ENCODE results near the gene CRYBA4.

CRYBA4 gene

DNA sequence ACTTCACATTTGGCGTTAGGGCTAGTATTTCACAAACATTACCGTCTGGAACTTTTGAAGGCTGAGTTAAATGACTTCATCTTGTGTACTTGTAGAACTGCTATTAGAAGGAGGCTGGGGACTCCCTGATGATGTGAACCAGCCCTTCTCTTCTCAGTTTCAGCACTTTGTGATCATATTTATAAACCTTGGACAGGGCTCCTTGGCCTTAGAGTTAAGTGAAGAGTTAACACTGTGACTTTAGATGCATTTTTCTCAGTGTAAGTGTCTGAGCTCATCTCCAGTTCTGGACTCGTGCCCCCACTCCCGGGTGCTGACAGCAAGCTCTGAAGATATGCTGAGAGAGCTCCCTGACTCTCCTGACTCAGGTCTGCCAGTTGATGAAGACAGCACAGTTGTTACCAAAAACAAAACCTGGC is 44.1 kb downstream of the CRYBA4 start:
- no peak for DNase-seq

DNA sequence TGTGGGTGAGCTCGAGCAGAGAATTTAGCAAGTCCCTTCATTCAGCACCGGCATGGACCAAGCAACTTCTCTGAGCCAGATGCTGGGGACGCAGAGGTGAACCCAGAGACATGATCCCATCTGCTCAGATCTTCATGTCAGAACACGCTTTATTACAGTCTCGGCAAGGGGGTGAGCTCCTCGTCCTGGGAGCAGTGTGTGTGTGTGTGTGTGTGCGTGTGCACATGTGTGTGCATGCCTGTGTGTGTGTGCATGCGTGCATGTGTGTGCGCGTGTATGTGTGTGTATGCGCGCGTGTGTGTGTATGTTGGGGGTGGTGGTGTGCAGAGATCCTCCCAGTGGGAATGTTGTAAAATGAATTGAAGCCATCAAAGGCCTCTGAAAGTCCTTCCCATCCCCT is 45.4 kb downstream of the CRYBA4 start:
- no peak for DNase-seq

DNA sequence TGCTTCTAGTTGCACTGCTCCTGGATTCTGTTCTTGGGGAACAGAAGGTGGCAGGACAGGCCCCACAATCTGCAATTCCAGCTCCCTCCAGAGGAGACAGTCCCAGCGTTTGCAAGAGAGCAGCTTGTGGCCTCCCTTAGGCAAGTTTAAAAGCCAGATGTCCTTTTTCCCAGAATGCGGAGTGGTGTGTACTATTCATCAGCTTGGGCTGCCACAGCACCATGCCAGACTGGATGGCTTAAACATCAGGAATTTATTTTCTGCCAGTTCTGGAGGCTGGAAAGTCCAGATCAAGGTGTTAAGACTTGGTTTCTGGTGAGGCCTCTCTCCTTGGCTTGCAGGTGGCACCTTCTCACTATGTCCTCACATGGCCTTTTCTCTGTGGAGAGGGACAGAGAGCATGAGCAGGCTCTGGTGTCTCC is 47.3 kb downstream of the CRYBA4 start:
- peak; percentile 77 for DNase-seq

DNA sequence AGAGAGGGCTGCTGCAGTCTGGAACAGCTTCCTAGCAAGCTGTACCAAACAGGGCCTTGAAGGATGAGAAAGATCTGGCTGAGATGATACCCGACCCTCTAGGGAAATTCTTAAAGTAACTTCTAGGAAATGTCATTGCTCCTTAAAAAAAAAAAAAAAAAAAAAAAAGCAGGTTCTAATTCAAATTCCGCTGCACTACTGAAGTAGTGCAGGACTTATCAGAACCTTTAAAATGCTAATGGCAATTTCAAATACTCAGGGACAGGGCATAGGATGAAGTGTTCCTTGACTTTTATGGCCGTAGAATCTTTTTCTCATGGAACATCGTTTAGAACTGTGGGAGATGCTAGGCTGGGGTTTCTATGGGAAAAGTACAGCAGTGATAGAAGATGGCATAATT is 48.7 kb downstream of the CRYBA4 start:
- DNase-seq: no peak

DNA sequence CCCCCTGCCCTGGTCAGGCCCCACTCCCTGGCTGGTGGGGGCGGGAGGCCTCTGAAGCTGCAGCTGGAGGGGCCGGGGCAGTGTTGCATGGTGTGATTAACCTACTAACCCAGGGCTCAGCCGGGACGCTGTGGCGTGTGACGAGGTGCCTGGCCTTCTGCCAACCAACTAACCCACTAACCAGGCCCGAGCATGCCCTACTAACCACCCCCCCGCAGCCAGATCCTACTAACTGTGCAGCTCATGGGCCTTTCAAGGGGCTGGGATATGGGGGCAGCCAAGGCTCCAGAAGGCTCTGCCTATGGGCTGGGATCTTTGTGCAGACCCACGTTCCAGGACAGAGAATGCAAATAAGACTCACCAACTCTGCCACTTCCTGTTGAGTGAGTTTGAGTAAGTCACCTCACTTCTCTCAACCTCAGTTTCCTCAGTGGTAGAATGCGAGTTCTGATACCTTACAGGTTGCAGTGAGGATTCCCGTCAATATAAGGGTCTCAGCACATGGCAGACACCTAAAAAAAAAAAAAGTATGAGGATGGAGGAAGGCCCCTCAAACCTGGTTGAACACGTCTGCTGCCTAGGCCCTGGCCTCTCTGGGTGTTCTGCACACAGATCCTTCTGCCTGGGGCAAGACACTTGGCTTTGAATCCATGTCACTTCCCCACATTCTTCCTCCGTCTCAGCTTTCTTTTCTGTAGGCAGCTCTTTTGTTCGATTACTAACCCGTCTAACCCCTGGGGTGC is 49.7 kb downstream of the CRYBA4 start:
- no peak for DNase-seq

DNA sequence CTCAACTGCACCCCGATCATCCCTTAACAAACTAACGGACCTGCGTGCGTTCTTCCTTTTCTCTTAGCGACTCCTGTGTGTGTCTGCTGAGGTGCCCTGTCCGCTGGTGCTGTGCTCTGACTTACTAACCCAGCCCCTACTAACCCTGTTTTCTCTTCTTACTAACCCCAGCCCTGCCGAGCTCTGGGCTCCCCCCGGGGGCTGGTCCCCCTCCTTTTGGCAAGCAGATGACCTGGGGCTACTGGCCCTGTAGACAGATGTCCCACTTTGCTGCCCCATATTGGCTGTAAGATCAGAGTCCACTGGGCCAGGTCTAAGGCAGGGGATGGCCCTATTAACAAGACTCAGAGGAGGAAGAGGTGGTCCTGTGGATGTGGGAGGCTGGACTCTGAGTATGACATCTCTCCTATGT is 50.3 kb downstream of the CRYBA4 start:
- no peak for DNase-seq

DNA sequence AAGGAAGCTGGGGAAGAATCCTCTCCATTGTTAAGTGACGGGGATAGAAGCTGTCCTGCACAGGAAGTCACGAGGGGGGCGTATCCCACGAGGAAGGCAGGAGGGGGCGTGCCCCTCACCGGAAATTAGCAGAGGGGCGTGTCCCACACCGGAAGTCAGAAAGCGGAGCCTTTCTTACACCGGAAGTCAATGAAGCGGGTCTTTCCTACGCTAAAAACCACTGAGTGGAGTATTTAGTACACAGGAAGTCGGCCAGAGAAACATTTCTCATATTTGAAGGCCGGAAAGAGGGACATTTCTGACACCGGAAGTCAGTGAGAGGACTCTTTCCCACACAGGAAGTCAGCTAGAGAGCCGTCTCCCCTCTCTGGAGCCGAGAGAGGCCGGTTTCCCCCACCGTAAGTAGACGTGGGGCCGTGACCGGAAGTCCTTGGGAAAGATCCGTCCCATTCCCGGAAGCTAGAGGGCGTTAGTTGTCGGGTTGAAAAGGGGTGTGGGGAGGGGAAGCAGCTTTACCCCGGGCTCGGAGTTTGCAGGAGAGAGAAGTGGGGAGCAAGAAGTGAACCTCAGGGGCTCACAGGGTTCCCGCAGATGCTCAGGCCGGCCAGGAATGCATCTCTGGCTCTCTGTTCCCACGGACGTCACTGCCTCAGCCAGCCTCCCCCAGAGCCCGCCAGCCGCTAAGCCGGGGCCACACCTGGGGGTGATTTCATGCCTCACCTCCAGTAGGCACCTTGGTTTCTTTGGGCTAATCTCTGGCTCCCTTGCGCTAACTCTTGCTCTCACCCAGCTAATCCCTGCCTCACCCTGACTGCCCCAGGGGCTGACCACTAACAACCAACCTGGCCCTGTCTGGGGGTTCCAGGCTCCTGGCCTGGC is 51.1 kb downstream of the CRYBA4 start:
- DNase-seq: peak; percentile 98

DNA sequence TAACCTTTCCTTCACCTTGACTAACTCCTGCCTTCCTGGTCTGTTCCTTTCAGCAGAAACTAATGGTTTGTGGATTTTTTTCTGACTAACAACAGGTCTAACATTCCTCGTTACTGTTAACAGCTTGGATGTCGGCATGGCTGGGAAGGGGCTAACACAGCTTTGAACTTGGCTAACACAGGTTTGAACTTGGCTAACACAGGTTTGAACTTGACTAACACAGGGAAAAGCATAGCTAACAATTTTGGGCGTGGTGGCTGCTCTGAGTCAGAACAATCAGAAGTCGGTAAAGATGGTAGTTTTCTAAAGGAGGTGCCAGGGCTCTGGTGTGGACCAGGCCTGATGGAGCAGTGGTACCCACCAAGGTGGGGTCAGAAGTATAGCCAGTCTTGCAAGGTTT is 51.7 kb downstream of the CRYBA4 start:
- no peak for DNase-seq

DNA sequence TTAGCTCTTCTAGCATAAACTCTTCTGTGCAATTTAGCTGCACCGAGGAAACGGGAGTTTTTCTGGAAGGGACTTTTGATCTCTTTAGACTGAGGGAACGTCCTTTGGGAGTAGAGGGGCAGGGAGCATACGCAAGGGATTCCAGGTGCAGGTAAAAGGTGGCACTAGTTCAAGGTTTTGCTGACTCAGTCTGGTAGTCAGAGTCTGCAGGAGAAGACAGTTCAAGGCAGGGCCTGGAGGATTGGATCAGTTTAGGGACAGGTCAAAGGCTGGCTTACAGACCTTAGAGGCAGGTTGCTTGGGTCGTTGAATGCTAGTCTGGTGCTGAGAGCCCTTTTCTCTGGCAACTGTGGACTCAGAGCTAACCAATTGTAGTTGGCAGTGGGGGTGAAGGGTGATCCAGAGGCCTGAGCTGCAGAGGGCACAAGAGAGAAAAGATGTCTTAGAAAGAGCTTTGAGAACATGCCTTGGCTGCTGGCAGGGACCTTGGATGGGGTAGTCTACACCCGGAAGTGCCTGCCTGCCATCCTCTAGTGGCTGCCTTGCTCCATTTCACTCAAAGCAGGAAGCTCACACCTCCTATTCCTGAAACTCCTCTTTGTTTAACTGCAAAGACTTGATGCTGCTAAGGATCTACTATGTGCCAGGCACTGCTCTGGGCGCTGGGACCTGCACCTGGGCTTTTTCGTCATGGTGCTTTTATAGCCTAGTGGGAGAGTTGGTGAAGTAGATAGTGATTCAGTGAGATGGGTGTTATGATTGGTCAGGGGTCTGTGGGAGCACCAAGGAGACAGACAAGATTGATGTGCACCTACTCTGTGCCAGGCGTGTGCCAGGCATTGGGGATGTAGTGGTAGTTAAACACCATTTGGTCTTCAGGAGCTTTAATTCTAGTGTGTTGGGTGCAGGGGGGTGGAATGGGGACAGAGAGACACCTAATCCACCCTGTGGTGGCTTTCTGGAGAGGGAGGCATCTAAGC is 52.7 kb downstream of the CRYBA4 start:
- DNase-seq: peak; percentile 54

DNA sequence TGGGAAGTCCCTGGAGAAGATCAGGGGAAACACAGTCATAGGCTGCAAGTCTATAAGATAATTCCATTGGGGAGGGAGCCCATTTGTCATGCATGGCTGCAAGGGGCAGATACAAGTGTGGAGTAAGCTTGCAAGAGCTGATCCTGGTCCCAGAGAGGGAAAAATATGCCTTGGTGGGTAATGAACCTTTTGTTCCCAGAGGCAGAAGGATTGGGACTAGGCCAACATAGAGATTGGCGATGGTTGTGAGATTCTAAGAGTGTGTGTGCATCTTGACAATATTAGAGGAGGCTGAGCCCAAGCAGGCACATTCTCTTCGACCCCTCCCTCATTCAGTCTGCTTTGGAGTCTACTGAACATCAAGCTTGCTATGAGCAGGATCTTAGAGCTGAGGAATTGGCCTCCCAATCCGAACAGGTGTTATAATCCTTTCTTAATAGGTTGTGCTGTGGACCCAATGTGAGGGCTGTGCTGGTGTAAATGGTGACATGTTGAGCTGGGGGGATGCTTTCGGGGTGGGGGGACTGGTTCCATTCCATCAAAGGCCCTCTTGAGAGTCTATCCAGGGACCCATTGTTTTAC is 54.0 kb downstream of the CRYBA4 start:
- DNase-seq: no peak

DNA sequence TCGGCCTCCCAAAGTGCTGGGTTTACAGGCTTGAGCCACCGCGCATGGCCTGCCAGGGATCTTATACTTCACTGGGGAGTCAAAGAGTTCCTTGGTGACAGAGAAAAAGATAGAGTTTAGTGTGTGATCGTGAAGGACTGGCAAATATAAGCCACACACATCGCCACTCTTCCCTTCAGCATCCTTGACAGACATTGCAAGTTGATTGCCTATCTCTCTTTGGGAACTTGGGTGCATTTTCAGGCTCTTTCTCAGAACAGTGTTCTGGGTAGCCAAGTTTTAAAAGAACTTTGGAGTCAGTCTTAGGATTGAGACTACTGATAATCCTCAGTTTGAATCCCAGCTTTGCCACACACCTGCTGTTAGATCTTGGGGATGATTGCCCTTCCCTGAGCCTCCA is 55.5 kb downstream of the CRYBA4 start:
- DNase-seq: no peak

DNA sequence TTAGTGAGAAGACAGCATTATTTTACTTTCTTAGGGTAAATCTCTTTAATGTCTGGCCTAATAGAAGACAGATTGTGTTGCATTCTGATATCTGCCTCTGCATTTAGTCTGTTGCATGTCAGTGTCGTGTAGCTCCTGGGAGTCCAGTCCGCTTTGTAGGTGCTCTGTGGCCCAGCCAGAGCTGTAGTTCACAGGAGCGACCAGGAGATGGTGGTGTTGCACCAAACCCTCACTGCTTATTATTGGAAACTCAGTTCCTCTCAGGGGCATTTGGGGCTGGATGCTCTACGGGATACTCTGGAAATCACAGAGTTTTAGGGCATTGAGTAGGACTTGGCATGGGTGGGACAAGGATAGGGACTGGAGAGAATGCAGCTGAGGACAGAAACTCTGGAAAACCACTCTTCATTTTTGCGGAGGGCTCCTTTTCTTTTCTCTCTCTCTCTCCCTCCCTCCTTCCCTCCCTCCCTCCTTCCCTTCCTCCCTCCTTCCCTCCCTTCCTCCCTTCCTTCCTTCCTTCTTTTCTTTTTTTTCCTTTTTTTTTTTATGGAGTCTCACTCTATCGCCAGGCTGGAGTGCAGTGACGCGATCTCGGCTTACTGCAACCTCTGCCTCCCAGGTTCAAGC is 57.4 kb downstream of the CRYBA4 start:
- peak; percentile 86 for DNase-seq
